OCI-LY7 (cell line): ENCODE measurements around the gene NCK2. TPM values are rescaled to one million over a fixed set of nuclear protein-coding genes. Genes with fewer than 3 reads are reported as not detected.
"Not testable (repeated sequence)": the region's sequence is repeated elsewhere in the genome, so short reads cannot be mapped to it uniquely, and the experiment has no call there.

ENCODE experiments used
- BruUV-seq: library from RNA; stranded (reverse); fragments of 400-500 nt; replicated peaks from 2 replicates; lab custom pipeline; 2021; lab: Mats Ljungman, UMichigan
- CTCF ChIA-PET: fragments of 300-600 bp; sonication (Branson Sonifier 250); formaldehyde crosslinking; loops from one replicate; lab custom pipeline; 2022; ENCODE audit warnings: antibody characterized with exemption; ENCODE audit not compliant: unreplicated experiment; lab: Charles Lee
- POLR2A ChIA-PET: fragments of 300-600 bp; sonication (Branson Sonifier 250); formaldehyde crosslinking; loops from one replicate; lab custom pipeline; 2022; ENCODE audit warnings: antibody characterized with exemption; lab: Charles Lee
- DNase-seq: peaks from one replicate; pipeline ENCODE4 v3.0.0-alpha.2; 2015; ENCODE audit warnings: low spot score
- H2AFZ ChIP-seq: fragments of 200-600 bp; sonication (generic), shearing (Covaris generic); 2 replicates; pipeline ENCODE4 v1.6.1; 2014; ENCODE audit warnings: mild to moderate bottlenecking, antibody characterized with exemption, low read length, moderate library complexity
- H3K27ac ChIP-seq: fragments of 200-600 bp; sonication (generic); 2 replicates; pipeline ENCODE4 v1.5.1; 2014; ENCODE audit warnings: mixed run types, low read depth, mild to moderate bottlenecking, moderate library complexity, low read length, inconsistent platforms; ENCODE audit not compliant: poor library complexity, severe bottlenecking
- H3K36me3 ChIP-seq: fragments of 200-600 bp; sonication (generic); 2 replicates; pipeline ENCODE4 v1.6.1; 2014; ENCODE audit warnings: mild to moderate bottlenecking, antibody characterized with exemption, low read length, moderate library complexity, mixed read lengths; ENCODE audit not compliant: insufficient read depth
- H3K4me1 ChIP-seq: fragments of 200-600 bp; sonication (generic); 2 replicates; pipeline ENCODE4 v1.5.1; 2014; ENCODE audit warnings: mild to moderate bottlenecking, low read length; ENCODE audit not compliant: insufficient read depth, poor library complexity, severe bottlenecking
- H3K4me2 ChIP-seq: fragments of 200-600 bp; sonication (generic); 2 replicates; pipeline ENCODE4 v1.6.1; 2014; ENCODE audit warnings: mild to moderate bottlenecking, low read length
- H3K4me3 ChIP-seq: fragments of 200-600 bp; sonication (generic); 2 replicates; pipeline ENCODE4 v1.5.1; 2014; ENCODE audit warnings: mild to moderate bottlenecking, low read depth, low read length; ENCODE audit not compliant: poor library complexity, severe bottlenecking
- H3K79me2 ChIP-seq: fragments of 200-600 bp; sonication (generic); 2 replicates; pipeline ENCODE4 v1.6.1; 2016; ENCODE audit warnings: low read depth, mild to moderate bottlenecking, low read length, moderate library complexity, mixed read lengths; ENCODE audit not compliant: insufficient read depth
- H3K9me2 ChIP-seq: fragments of 200-600 bp; sonication (generic); 2 replicates; pipeline ENCODE4 v1.6.1; 2016; ENCODE audit warnings: mild to moderate bottlenecking, low read length, mixed read lengths; ENCODE audit not compliant: insufficient read depth
- H3K9me3 ChIP-seq: fragments of 200-600 bp; sonication (generic); 2 replicates; pipeline ENCODE4 v1.6.1; 2014; ENCODE audit warnings: mild to moderate bottlenecking, mixed run types, low read length, mixed read lengths
- H4K20me1 ChIP-seq: fragments of 200-600 bp; sonication (generic); 2 replicates; pipeline ENCODE4 v1.6.1; 2014; ENCODE audit warnings: mild to moderate bottlenecking, antibody characterized with exemption, low read length, moderate library complexity, mixed read lengths; ENCODE audit not compliant: insufficient read depth
- EZH2phosphoT487 ChIP-seq: fragments of 200-600 bp; sonication (generic); IDR thresholded peaks from 2 replicates; pipeline ENCODE4 v1.6.1; 2018; ENCODE audit warnings: low read depth, borderline replicate concordance, mild to moderate bottlenecking, mixed run types, antibody characterized with exemption, low read length, moderate library complexity, mixed read lengths
- intact Hi-C: fragments of 100-400 bp; cut with micrococcal nuclease; formaldehyde crosslinking; loops from one replicate; pipeline ENCODE4 v1.10.0; 2022; ENCODE audit not compliant: unreplicated experiment
- total RNA-seq, 2 experiments: library from RNA; depleted of rRNA in 1 of 2; stranded (reverse); fragments of >200 nt in 1 of 2; shearing (Covaris generic) in 1 of 2; gene quantifications; 2 replicates each; pipeline ENCODE4 v1.2.3, GENCODE V29; 2014 to 2022
- TF ChIP-seq, protein P1 (sequence below): fragments of 200-600 bp; sonication (generic); conservative IDR thresholded peaks from 2 replicates; pipeline ENCODE4 v1.5.1; 2014; ENCODE audit warnings: mild to moderate bottlenecking, antibody characterized with exemption, low read length, moderate library complexity, mixed read lengths

The NCK2 gene
- total RNA-seq, 2 experiments from 2014 or later: 23.4 to 34.2 TPM

DNA sequence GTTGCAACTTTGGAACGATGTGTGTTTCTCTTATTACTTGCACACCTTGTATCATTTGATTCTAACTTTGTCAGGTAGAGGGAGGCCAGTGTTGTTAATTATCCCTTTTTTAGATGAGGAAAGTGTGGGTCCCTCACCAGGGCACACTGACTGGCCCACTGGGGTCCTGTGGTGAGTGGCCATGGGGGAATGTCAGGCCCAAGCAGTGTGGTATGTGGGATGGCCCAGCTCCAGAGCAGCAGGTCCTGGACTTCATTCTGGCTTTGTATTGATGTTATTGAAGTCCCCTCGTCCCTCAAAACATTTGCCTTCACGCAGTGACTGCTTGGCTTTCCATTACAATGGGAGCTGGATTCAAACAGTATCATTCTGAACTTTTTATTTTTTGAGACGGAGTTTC, 11.7 kb downstream of the NCK2 start:
- Histone ChIP-seq H3K79me2 (peaks cover 11% of the 10 kb centered on the region; the same call in 1 of the 2 replicates), H3K9me3 (no peaks in the 10 kb centered on the region), H3K4me3 (no peak overlapping the region), H3K9me2 (no peaks in the 10 kb centered on the region), H2AFZ (no peak overlapping the region), H3K27ac (no peak overlapping the region), H3K4me1 (peaks cover 29% of the 10 kb centered on the region), H3K4me2 (no peak overlapping the region), H4K20me1 (no peaks in the 10 kb centered on the region; the same call in 1 of the 2 replicates), H3K36me3 (no peaks in the 10 kb centered on the region)
- no TSS peak for BruUV-seq
- ChIA-PET POLR2A (interaction anchor here (0.7 to 1.5 kb wide), 2 partner anchors 8 to 9 kb away, joined by 3 to 7 read pairs; no protein-coding TSS in a partner anchor), CTCF (no interaction called here)
- no peak for DNase-seq
- intact Hi-C loops: no loop called here
- no peak for TF ChIP-seq EZH2phosphoT487
- TF ChIP-seq, protein P1, sequence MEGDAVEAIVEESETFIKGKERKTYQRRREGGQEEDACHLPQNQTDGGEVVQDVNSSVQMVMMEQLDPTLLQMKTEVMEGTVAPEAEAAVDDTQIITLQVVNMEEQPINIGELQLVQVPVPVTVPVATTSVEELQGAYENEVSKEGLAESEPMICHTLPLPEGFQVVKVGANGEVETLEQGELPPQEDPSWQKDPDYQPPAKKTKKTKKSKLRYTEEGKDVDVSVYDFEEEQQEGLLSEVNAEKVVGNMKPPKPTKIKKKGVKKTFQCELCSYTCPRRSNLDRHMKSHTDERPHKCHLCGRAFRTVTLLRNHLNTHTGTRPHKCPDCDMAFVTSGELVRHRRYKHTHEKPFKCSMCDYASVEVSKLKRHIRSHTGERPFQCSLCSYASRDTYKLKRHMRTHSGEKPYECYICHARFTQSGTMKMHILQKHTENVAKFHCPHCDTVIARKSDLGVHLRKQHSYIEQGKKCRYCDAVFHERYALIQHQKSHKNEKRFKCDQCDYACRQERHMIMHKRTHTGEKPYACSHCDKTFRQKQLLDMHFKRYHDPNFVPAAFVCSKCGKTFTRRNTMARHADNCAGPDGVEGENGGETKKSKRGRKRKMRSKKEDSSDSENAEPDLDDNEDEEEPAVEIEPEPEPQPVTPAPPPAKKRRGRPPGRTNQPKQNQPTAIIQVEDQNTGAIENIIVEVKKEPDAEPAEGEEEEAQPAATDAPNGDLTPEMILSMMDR: no peak

DNA sequence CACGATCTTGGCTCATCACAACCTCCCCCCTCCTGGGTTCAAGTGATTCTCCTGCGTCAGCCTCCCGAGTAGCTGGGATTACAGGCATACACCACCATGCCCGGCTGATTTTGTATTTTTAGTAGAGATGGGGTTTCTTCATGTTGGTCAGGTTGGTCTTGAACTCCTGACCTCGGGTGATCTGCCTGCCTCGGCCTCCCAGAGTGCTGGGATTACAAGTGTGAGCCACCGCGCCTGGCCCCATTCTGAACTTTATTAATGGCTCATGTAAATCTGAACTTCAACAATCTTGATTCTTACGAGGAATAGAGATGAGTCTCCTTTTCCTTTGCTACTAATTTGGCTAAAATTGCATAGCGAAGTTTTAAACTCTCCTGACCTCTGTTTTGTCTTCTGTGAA, 12.2 kb downstream of the NCK2 start:
- H3K9me3 ChIP-seq, BruUV-seq, H3K4me3 ChIP-seq, H4K20me1 ChIP-seq, POLR2A ChIA-PET, DNase-seq, H2AFZ ChIP-seq, intact Hi-C loops, H3K36me3 ChIP-seq, CTCF ChIA-PET, H3K27ac ChIP-seq, H3K4me2 ChIP-seq, H3K9me2 ChIP-seq: not testable (repeated sequence)
- Histone ChIP-seq H3K4me1 (peaks cover 29% of the 10 kb centered on the region), H3K79me2 (peaks cover 11% of the 10 kb centered on the region; the same call in 1 of the 2 replicates)

DNA sequence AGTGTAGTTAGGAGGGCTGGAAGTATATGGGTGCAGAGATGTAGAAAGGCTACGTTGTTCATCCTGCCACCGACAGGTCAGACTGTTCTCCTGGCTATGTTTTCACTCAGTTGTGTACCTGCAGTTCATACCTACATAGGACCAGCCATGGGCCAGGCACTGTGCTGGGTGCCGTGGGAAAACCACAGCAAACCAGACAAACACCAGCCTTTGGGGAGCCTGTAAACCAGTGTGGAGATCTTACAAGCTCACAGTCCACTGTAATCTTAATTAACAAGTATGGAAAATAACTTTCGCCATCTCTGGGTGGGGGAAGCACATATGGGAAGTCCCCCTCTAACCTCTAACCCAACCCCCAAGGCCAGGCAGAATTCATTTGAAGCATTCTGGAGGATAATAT, 12.7 kb downstream of the NCK2 start:
- Histone ChIP-seq H2AFZ (no peak overlapping the region), H3K4me1 (peaks cover 29% of the 10 kb centered on the region), H4K20me1 (no peaks in the 10 kb centered on the region; the same call in 1 of the 2 replicates), H3K4me3 (no peak overlapping the region), H3K36me3 (no peaks in the 10 kb centered on the region), H3K4me2 (no peak overlapping the region), H3K9me3 (no peaks in the 10 kb centered on the region), H3K9me2 (no peaks in the 10 kb centered on the region), H3K27ac (no peak overlapping the region), H3K79me2 (peaks cover 11% of the 10 kb centered on the region; the same call in 1 of the 2 replicates)
- TF ChIP-seq, protein P1: no peak
- no peak for TF ChIP-seq EZH2phosphoT487
- ChIA-PET CTCF (no interaction called here), POLR2A (interaction anchor here (1.6 to 2.0 kb wide), 2 partner anchors 12 to 14 kb away, joined by 3 to 5 read pairs; no protein-coding TSS in a partner anchor)
- no TSS peak for BruUV-seq
- no peak for DNase-seq
- intact Hi-C loops: no loop called here
